Adipose tissue (tissue), 3 donors: Measurements from ENCODE around the gene BAG5. TPM values are rescaled to one million over a fixed set of nuclear protein-coding genes. Genes with fewer than 3 reads are reported as not detected.
"Not testable (repeated sequence)": the region's sequence is repeated elsewhere in the genome, so short reads cannot be mapped to it uniquely, and the experiment has no call there.

Source experiments
- H3K27ac ChIP-seq: one replicate; pipeline ENCODE4 v1.5.1; 2013; ENCODE audit warnings: low read depth, low read length
- WGBS, 3 donors: extraction: QIAGEN DNeasy Blood & Tissue Kit; methylation state at CpG; one replicate each; pipeline ENCODE4 v1.1.7; 2013; 5-methylcytosine and 5-hydroxymethylcytosine counted together
- polyA plus RNA-seq, 3 donors: library from polyadenylated mRNA; stranded (reverse); fragments of 200-250 nt; gene quantifications; one replicate each; pipeline ENCODE4 v1.2.3, GENCODE V29; 2013
- donor health status: healthy with polysubstance abuse.
- donor health status: Bipolar disorder and iron deficiency.
- donor health status: healthy.

Gene BAG5
- polyA plus RNA-seq, 3 donors, result 4.9 to 24.0 (median 13.4) TPM

DNA sequence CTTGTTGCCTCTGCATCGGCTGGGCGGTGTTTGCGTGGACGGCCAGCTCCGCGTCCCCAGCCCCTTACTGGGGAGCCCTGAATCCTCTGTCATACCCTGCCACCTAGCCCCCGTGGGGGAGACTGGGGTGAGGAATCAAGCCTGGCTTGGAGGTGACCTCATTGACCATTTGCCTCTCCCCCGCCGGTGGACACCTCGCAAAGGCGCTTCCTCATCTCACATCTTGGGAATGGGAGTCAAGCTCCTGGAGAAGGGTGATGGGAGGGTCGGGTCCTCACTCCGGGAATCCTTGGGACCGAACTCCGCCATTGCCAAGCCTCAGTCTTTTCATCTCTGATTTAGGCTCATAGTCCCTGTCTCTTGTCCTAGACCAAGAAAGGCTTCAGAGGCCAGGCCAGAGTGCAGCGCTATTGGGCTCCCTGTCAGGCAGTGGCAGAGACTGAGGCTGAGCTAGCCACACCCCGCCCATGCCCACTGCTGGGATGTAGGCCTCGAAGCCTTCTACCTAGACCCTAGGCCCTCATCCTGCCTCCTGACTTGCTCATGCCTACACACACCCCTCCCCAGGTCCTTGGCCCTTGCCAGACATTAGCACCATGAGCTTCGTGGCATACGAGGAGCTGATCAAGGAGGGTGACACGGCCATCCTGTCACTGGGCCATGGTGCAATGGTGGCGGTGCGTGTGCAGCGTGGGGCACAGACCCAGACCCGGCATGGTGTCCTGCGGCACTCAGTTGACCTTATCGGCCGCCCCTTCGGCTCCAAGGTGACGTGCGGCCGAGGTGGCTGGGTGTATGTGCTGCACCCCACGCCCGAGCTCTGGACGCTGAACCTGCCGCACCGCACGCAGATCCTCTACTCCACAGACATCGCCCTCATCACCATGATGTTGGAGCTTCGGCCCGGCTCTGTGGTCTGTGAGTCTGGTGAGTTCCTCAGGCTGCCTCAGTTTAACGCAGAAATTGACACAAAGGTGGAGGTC lies 32.8 kb downstream of the BAG5 start:
- WGBS, 3 donors, result 49 to 51% (median 50%) methylated on average over 40 to 42 of the region's 42 CpGs
- H3K27ac ChIP-seq, result no peak overlapping the region

DNA sequence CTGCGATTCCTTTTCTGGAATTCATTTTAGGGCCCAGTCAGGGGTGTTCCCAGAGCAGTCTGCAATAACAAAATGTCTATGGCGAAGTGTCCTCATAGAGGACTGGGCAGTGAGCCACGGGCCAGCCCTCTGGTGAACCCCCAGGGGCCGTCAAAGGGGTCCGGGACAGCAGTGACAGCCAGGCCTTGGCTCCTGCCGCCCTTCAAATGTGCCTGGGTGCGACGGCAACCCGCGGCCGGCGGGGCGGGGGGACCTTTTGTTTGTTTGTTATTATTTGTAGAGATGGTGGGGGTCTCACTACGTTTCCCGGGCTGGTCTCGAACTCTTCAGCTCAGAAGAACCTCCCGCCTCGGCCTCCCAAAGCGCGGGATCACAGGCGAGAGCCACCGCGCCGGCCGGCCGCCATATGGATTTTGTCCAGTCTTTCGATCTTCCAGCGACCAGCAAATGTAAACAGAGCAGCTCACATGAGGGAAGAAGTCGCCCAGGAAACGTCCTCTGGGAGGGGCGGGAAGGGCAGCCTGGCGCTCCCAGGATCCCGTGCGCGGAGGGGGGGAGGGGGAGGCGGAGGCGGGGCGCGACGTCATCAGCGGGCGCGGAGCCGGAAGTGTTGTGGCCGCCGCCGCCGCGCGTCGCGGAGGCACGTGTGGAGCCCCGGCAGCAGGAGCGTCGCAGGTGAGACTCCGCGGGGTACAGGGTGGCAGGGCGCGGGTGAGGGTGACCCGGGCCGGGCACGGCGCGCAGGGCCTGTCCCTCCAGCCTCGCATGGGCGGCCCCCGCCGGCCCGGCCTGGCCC lies 33.7 kb downstream of the BAG5 start, which contains the start of gene TRMT61A:
Gene TRMT61A (plus strand): TSS at position 610 of the 796 bp plus-strand sequence. CDS start 783 bp downstream, outside the sequence.
- WGBS, 3 donors, result 2 to 3% (median 3%) methylated on average over 50 to 70 of the region's 70 CpGs
- no peak within 1 kb of the TSS for H3K27ac ChIP-seq

DNA sequence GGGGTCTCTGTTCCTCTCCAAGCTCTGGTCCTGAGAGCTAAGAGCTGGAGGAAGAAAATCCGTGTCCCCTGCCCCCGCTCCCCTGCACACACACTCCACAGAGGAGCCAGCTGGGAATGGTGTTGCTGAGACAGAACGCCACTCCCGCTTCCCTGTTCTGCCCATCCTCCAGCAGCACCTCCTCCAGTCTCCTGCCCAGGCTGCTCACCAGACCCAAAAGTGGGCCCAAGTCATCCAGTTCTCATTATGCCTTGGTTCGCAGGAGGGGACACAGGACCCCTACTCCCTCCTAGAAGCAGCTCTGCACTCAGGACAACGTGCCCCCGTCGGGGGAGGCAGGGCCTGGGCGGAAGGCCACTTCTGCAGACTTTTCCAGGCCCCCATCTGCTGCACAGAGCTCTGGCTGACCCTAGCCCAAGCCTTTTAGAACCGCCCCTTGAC lies 34.3 kb downstream of the BAG5 start:
- no peak overlapping the region for H3K27ac ChIP-seq
- 45 to 47% (median 46%) methylated on average over 10 of the region's 10 CpGs for WGBS, 3 donors

DNA sequence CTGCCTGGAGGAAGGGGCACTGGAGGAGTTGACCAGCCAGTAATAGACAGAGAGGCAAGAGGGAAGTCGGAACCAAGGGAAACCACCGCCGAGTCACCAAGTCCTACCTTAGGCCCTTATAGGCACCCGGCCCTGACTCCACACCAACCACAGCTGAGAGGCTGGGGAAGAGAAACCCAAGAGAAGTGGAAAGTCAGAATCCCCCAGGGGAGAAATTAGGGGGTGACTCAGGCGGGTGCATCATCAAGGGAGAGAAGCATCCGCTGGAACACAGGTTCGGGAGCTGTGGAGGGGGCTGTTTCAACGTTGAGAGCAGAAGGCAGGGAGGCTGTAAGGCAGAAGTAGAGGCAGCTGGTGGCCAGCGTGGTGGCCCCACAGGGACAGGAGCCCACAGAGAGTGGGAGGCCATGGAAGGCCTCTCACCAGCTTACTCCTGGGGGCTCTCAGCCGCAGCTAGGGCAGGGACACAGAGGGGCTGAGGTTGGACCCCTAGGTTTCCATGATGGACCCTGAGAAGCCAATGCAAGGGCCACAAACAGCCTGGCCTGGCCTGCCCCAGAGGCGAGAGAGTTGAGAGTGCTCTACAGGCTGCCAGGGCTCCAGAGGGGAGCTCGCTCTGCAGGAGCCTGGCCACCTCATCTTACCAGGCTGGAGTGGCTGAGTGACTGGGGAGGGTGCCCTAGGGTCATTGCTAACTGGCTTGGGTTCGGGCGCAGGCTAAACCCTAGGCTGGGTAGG lies 34.9 kb downstream of the BAG5 start:
- no peak overlapping the region for H3K27ac ChIP-seq
- WGBS, 3 donors, result 71 to 87% (median 79%) methylated on average over 14 of the region's 14 CpGs

DNA sequence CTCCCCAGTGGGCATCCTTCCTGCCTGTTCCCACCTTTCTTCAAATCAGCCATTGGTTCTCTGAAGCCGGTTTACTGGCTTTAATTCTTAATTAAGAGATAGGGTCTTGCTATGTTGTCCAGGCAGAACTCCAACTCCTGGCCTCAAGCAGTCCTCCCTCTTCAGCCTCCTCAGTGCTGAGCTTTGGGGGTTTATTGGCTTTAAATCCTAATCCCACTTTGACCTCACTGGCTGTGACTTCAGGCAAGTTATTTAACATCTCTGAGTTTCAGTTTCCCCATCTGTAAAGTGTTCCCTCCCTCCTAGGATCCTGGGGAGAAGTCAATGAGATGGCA lies 35.6 kb downstream of the BAG5 start:
- WGBS, 3 donors, result 76 to 100% (median 83%) methylated on average over 1 of the region's 1 CpG
- no peak overlapping the region for H3K27ac ChIP-seq

DNA sequence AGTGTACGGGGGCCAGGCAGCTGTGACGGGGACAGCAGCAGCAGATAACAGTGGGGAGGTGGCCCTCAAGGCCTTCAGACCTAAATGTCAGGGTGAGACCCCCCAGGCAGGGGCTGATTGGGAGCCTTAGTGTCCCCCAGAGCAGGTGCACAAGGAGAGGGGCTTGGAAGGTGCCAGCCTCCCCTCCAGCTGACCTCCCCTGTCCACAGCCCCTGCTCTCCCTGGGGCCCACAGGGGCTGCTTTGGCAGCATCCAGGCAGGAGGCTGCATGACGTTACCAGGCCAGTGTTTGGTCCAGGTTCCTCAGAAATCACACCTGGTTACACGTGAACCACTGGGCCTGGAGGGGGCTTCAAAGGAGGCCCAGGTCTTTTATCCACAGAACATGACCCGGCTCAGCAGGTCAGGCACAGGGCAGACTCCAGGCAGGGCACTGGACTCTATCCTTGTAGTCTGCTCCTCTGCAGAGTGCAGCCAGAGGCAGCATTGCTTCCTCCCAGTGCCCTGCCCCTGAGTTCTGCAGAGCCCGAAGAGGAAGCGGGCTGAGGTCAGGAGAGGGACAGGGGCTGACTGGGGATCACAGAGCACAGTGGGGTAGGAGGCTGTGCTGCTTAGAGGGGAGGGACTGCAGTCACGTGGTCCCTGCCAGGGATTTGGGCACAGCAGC lies 36.1 kb downstream of the BAG5 start:
- no peak overlapping the region for H3K27ac ChIP-seq
- WGBS, 3 donors, result 62 to 74% (median 67%) methylated on average over 8 of the region's 8 CpGs

DNA sequence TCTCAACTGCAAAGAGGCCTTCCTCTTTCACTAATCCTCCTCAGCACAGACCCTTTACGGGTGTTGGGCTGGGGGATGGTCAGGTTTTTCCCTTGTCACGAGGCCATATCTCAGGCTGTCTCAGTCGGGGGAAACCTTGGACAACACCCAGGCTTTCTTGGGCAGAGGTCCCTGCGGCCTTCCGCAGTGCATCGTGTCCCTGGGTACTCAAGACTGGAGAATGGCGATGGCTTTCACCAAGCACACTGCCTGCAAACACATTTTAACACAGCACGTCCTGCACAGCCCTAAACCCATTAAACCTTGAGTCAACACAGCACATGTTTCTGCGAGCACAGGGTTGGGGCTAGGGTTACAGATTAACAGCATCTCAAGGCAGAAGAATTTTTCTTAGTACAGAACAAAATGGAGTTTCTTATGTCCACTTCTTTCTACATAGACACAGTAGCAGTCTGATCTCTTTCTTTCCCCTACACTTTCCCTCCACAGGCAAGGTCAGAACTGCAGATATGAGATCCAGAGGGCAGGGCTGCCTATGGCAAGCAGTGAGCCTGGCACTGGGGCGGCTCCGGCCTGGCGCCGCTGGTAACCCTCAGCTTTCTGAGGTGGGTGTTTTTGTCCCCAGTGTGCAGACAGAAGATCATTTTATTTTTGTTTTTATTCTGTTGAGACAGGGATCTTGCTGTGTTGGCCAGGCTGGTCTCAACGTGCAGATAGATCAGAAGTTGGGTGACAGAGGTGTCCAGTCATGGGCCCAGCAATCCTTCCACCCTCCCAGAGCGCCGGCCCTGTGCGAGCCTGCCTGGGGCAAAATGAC lies 36.8 kb downstream of the BAG5 start:
- not testable (repeated sequence) for H3K27ac ChIP-seq
- WGBS, 3 donors, result 45 to 80% (median 75%) methylated on average over 17 of the region's 17 CpGs

DNA sequence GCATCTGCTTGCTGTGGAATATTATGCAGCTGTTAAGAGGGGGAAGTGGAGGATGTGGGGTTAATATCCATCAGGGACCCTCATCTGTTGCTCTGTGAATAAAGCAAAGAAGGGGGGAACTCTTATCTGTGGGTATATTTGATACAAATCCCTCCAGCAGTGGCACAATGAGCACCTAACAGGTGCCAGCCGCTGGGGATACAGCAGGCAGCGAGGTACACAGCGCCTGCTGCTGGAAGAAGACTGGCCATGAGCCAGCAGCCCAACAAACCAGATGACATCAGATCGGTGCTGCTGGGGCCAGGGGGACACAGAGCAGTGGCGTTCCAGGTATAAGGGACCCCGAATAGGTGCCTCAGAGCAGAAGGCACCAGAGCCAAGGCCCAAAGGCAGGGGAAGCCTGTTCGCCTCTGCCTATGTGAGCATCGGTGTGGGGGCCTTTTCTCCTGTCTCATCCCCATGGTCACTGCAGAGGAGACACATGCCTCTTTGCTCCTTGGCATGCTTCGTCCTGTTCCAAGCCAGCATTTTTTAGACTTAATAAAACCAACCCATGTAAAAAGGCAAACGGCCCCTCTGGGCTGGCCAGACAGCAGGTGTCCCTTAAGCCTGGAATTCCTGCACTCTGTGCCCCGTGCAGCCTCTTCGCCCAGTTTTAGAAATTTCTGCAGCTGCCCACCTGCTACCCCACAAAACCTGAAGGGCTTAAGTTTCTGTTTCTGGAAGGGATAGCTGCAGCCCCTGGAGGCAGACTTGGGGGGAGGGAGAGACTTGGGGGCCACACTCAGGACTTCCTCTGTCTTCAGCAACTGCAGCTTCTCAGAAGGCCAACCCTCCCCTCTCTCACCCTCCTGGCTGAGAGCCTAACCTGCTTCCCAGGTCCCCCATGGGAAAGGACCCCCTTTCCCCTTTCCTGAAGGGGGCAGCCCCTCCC lies 38.2 kb downstream of the BAG5 start:
- no peak overlapping the region for H3K27ac ChIP-seq
- WGBS, 3 donors, result 82 to 85% (median 84%) methylated on average over 12 of the region's 12 CpGs

DNA sequence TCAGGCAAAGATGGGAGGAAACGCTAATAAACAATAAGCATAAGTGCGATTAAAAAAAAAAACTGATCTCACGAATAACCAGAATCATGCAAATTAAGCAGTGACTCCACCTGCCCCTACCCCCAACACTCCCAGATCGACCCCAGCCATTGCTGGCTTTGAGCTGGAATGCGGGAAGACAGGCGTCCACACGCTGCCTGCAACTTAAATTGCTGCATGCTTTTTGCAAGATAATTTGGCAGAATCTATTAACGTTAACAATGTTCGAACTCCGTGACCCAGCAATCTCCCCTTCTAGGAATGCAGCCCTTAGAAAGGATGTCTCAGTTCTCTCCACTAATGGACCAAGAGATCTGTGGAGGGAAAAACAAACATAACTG lies 38.9 kb downstream of the BAG5 start:
- H3K27ac ChIP-seq, result no peak overlapping the region

DNA sequence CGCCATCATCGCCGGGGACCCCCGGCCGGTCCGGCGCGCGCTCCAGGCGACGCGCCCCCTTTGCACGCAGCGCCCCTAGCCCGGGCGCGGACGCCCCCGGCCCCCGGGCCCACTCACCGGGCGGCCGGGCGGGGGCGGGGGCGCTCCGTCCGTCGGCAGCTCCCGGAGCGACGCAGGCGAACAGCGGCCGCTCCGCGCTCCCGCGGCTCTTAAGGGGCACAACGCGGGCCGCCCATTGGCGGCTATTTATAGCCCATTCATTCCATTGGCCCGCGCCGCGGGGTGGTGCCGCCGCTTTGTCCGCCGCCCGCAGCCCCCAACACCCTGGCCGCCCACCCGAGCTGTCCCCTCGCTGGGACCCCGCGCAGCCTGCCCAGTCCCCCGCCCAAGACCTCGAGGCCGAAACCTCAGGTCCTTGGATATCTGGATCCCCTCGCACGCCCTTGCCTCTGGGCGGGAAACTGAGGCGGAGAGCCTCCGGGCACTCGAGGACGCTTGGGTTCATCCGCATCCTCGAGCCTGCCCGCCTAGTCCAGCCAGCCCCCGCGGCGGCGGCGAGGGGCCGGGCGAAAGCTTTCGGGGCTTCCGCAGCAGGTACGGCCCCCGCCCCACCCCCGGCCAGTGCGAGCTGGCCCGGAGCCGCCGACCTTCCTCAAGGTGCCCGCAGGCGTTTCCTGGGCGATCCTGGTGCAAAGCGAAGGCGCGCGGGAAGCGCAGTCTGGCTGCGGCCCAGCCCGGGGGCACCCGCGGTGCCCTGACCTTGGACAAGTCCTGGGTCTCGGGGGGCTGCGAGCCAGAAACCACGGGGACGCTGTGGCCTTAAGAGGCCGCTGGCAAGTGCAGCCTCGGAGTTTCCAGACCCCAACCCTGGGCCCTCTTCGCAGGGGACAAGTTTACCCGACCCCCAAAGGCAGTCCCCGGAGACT lies 39.5 kb downstream of the BAG5 start, which contains the start of gene CKB:
Gene CKB (minus strand): TSS at position 182 of the 926 bp plus-strand sequence. CDS start 337 bp downstream, outside the sequence.
- 6 to 12% (median 7%) methylated on average over 71 to 107 of the region's 107 CpGs for WGBS, 3 donors
- no peak within 1 kb of the TSS for H3K27ac ChIP-seq

More for the DNA sequence above, 38.9 kb downstream of the BAG5 start:
- 57 to 80% (median 61%) methylated on average over 10 of the region's 10 CpGs for WGBS, 3 donors

DNA sequence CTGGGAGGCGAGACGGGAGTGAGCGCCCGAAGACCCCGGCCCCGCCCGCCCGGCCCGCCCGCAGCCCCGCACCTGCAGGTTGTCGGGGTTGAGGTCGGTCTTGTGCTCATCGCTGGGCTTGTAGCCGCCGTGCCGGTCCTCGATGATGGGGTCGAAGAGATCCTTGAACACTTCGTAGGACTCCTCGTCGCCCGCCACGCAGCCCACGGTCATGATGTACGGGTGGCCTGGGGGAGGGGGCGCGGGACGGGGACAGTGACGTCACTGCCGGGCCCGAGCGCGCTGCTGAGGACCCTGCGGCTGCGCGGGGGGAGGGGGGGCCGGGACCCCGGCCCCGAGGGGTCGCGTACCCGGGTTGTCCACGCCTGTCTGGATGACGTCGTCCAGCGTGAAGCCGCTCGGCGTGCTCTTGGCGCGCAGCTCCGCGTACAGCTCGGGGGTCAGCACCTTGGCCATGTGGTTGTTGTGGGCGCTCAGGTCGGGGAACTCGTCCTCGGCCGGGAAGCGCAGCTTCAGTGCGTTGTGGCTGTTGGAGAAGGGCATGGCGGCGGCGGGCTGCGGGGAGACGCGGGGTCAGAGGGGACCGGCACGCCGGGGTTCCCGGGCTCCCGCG lies 40.4 kb downstream of the BAG5 start:
- 1 to 2% (median 2%) methylated on average over 70 to 74 of the region's 74 CpGs for WGBS, 3 donors

DNA sequence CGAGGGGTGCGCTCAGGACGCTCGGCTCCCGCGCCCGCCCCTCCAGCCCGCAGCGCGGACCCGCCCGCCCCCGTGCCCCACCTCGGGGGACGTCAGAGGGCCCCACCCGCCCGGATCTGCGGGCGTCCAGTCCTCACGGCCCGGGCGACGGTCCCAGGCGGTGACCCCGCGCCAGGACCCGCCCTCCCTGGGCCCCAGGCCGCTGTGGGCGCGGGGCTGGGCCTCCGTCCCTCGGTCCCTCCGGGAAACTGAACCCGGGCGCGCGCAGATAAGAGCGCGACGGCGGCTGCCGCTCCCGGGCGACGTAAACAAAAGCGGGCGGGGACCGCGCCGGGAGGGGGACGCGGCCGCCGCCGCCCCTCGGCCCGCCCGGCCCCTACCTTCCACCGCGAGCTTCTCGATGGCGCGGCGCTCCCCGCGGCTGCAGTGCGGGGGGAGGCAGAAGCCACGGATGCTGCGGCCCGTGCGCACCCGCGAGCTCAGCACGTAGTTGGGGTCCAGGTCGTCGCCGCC lies 41.0 kb downstream of the BAG5 start:
- H3K27ac ChIP-seq, result no peak overlapping the region
- WGBS, 3 donors, result 1% methylated on average over 47 to 77 of the region's 77 CpGs

More for the DNA sequence above, 40.4 kb downstream of the BAG5 start:
- H3K27ac ChIP-seq, result no peak overlapping the region

DNA sequence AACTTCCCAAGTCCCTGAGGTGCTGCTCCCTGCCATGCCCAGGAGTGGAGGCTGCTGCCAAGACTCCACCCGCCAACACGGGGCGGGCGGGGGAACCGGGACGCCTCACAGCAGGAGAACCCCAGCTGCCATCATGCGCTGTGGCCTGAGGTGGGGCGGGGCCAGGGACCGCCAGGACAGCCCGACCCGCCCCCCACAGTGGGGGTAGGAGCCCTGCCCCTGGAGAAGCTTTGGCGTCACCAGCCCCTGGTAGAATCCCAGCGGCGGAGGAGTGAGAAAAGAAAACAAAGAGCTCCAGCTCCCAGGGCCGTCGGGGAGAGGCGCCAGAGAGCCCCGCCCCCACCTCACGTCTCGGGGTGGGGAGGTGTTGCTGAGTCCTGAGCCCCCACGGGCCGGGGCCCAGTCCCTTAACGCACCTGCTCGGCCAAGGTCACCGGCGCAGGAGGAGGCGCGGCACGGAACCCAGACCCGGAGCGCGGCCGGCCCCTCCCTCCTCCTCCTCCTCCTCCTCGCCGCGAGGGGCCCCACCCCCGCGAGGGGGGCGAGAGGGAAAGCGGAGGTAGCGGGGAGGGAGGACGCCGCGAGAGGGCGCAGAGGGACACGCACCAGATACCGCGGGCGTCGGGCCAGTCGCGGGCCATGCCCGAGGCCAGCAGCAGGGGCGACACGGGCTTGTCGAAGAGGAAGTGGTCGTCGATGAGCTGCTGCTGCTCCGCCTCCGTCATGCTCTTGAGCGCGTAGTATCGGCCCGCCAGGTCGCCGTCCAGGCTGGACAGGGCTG lies 41.6 kb downstream of the BAG5 start:
- H3K27ac ChIP-seq, result no peak overlapping the region
- WGBS, 3 donors, result 1 to 3% (median 2%) methylated on average over 44 to 63 of the region's 66 CpGs

DNA sequence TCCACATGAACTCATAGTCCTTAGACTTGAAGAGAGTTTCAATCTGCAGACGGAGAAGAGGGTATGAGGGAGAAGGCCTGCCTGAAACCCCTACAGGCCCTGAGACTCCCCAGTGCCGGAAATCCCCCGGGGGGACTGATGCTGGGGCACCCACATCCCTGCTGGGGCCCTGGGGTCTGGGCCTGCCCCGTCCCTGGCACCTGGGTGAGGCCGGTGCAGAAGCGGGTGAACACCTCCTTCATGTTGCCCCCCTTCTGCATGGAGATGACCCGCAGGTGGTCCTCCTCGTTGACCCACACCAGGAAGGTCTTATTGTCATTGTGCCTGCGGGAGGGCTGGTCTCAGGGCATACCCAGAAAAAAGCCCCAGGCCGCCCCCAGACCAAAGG lies 42.2 kb downstream of the BAG5 start:
- WGBS, 3 donors, result 46 to 62% (median 61%) methylated on average over 10 of the region's 10 CpGs
- H3K27ac ChIP-seq, result no peak overlapping the region
